B cell (primary cell): ENCODE data around the gene ERVMER34-1. TPM values are rescaled to one million over a fixed set of nuclear protein-coding genes. Genes with fewer than 3 reads are reported as not detected.

Experiments used
- ATAC-seq: fragments of 200-7000 bp; cut with Tn5 transposase; one replicate; pipeline ENCODE4 v1.10.0; 2021; ENCODE audit warnings: low read depth, mild to moderate bottlenecking, moderate number of reproducible peaks, moderate library complexity
- CTCF ChIA-PET: fragments of 350-600 bp; sonication (Branson Sonifier 250); formaldehyde crosslinking; loops from one replicate; lab custom pipeline; 2021; ENCODE audit warnings: antibody characterized with exemption, inconsistent platforms; lab: Charles Lee
- POLR2A ChIA-PET: fragments of 350-600 bp; sonication (Branson Sonifier 250); formaldehyde crosslinking; loops from one replicate; lab custom pipeline; 2021; ENCODE audit warnings: antibody characterized with exemption; lab: Charles Lee
- DNase-seq: peaks from one replicate; pipeline ENCODE4 v3.0.0; 2013
- H2AFZ ChIP-seq: 2 replicates; pipeline ENCODE4 v1.6.1; 2012; ENCODE audit warnings: mild to moderate bottlenecking, low read depth, low read length; ENCODE audit not compliant: insufficient read depth, poor library complexity, severe bottlenecking
- H3K27ac ChIP-seq, 2 donors: 1 replicate in 1 of 2; 2 replicates in 1 of 2; pipeline ENCODE4 v1.5.1; 2012 to 2013; ENCODE audit warnings: low read length in 2 of 2, mild to moderate bottlenecking in 2 of 2, moderate library complexity in 1 of 2
- H3K27me3 ChIP-seq, 4 experiments: fragments of 200-600 bp in 1 of 4; sonication (generic) in 1 of 4; replicated peaks in 1 of 4; 1 replicate in 2 of 4; 2 replicates in 2 of 4; pipeline versions ENCODE4 v1.6.1 to v1.7.0; 2013 to 2016; ENCODE audit warnings: low read length in 3 of 4, mild to moderate bottlenecking in 2 of 4, mixed read lengths in 1 of 4, moderate library complexity in 1 of 4; ENCODE audit not compliant: insufficient read depth in 4 of 4, control insufficient read depth in 3 of 4; ENCODE audit errors: control extremely low read depth in 1 of 4
- H3K36me3 ChIP-seq, 2 experiments: replicated peaks in 1 of 2; 1 replicate in 1 of 2; 2 replicates in 1 of 2; pipeline versions ENCODE4 v1.6.1 to v1.7.1; 2013; ENCODE audit warnings: low read length in 1 of 2; ENCODE audit not compliant: insufficient read depth in 2 of 2, control insufficient read depth in 1 of 2; ENCODE audit errors: control extremely low read depth in 1 of 2, extremely low read depth in 1 of 2
- H3K4me1 ChIP-seq, 2 donors: fragments of 200-600 bp in 1 of 2; sonication (generic) in 1 of 2; 1 replicate in 1 of 2; 2 replicates in 1 of 2; pipeline versions ENCODE4 v1.5.1 to v1.6.1; 2013 to 2017; ENCODE audit warnings: low read length in 2 of 2; ENCODE audit not compliant: control insufficient read depth in 2 of 2, insufficient read depth in 2 of 2
- H3K4me2 ChIP-seq: replicated peaks from 2 replicates; pipeline ENCODE3; 2012; ENCODE audit warnings: mild to moderate bottlenecking, low read depth, low read length; ENCODE audit not compliant: poor library complexity, severe bottlenecking
- H3K4me3 ChIP-seq, 5 experiments: fragments of 200-600 bp in 1 of 5; sonication (generic) in 1 of 5; 1 replicate in 3 of 5; 2 replicates in 2 of 5; pipeline versions ENCODE4 v1.5.1 to v1.7.0; 2011 to 2016; ENCODE audit warnings: low read length in 4 of 5, mild to moderate bottlenecking in 4 of 5, low read depth in 2 of 5, control low read depth in 1 of 5, moderate library complexity in 1 of 5; ENCODE audit not compliant: insufficient read depth in 1 of 5; ENCODE audit errors: control extremely low read depth in 1 of 5, extremely low read depth in 1 of 5
- H3K79me2 ChIP-seq: fragments of 200-600 bp; sonication (generic); one replicate; pipeline ENCODE4 v1.6.0; 2016; ENCODE audit warnings: low read length; ENCODE audit not compliant: control insufficient read depth, insufficient read depth
- H3K9ac ChIP-seq: fragments of 200-600 bp; sonication (generic); 2 replicates; pipeline ENCODE4 v1.6.1; 2017; ENCODE audit warnings: mild to moderate bottlenecking, low read length, moderate library complexity
- H3K9me3 ChIP-seq, 3 donors: one replicate each; pipeline versions ENCODE4 v1.6.1 to v1.7.1; 2013; ENCODE audit warnings: low read length in 2 of 3; ENCODE audit not compliant: control insufficient read depth in 2 of 3, insufficient read depth in 1 of 3; ENCODE audit errors: control extremely low read depth in 1 of 3
- H4K20me1 ChIP-seq: 2 replicates; pipeline ENCODE4 v1.6.0; 2012; ENCODE audit warnings: mild to moderate bottlenecking, low read length; ENCODE audit not compliant: insufficient read depth, control insufficient read depth, poor library complexity, severe bottlenecking
- H3K27ac Mint-ChIP-seq: one replicate; pipeline ENCODE4 v1.8.0; 2021; ENCODE audit warnings: mixed read lengths
- H3K27me3 Mint-ChIP-seq: one replicate; pipeline ENCODE4 v1.8.0; 2021; ENCODE audit warnings: mixed read lengths
- H3K4me1 Mint-ChIP-seq: one replicate; pipeline ENCODE4 v1.8.0; 2021; ENCODE audit warnings: mixed read lengths
- H3K4me3 Mint-ChIP-seq: one replicate; pipeline ENCODE4 v1.8.0; 2021; ENCODE audit warnings: mixed read lengths
- H3K9me3 Mint-ChIP-seq: one replicate; pipeline ENCODE4 v1.8.0; 2022; ENCODE audit warnings: mixed read lengths; ENCODE audit not compliant: insufficient read depth
- CTCF ChIP-seq: fragments of 200-600 bp; IDR thresholded peaks from one replicate; pipeline ENCODE4 v1.8.0; 2022; ENCODE audit warnings: antibody characterized with exemption, mild to moderate bottlenecking
- EZH2 ChIP-seq: IDR thresholded peaks from 2 replicates; pipeline ENCODE4 v1.6.1; 2012; ENCODE audit warnings: borderline replicate concordance, low read depth, mild to moderate bottlenecking, moderate library complexity, low read length; ENCODE audit not compliant: insufficient read depth, poor library complexity, severe bottlenecking
- WGBS: methylation state at CpG from one replicate; pipeline ENCODE4 v1.1.5; 2013; ENCODE audit warnings: missing lambda C conversion rate; ENCODE audit not compliant: insufficient coverage; 5-methylcytosine and 5-hydroxymethylcytosine counted together
- intact Hi-C: fragments of 100-400 bp; cut with micrococcal nuclease; formaldehyde crosslinking; loops from one replicate; pipeline ENCODE4 v1.10.0; 2022
- polyA plus RNA-seq: library from polyadenylated mRNA; depleted of rRNA; stranded (reverse); fragments of >200 nt; gene quantifications from 2 replicates; pipeline ENCODE4 v1.2.3, GENCODE V29; 2012
- total RNA-seq, 2 donors: library from RNA; stranded (reverse); fragments of 120-200 nt in 1 of 2; gene quantifications; 1 replicate in 1 of 2; 2 replicates in 1 of 2; pipeline versions ENCODE4 v1.2.3 to v1.2.4, GENCODE V29; 2013 to 2022

The ERVMER34-1 gene
- total and polyA plus RNA-seq, 2 donors (not counting 1 experiment from before 2014, with no cell fraction given): not detected

GRCh38 chr4:52789774-52790173 is 38.5 kb upstream of the ERVMER34-1 start:
- ChIA-PET CTCF (no interaction called here), POLR2A (interaction anchor here (0.6 kb wide), 1 partner anchor 477 kb away, joined by 3 read pairs; no protein-coding TSS in a partner anchor)
- Mint-ChIP-seq H3K9me3 (no peaks in the 10 kb centered on the region), H3K4me1 (no peaks in the 10 kb centered on the region), H3K27ac (no peak overlapping the region), H3K4me3 (no peak overlapping the region), H3K27me3 (peaks cover 10% of the 10 kb centered on the region)
- H3K4me2 ChIP-seq: no peak overlapping the region
- ATAC-seq (no peak), DNase-seq (no peak)
- H3K9me3 ChIP-seq: no peaks in the 10 kb centered on the region
- no peak overlapping the region for H3K4me3 ChIP-seq
- H3K36me3 ChIP-seq: no peaks in the 10 kb centered on the region
- no peaks in the 10 kb centered on the region for H3K4me1 ChIP-seq
- WGBS: 91% methylated on average over 4 of the region's 6 CpGs
- H4K20me1 ChIP-seq: no peaks in the 10 kb centered on the region
- TF ChIP-seq CTCF (no peak), EZH2 (no peak)
- intact Hi-C loops: no loop called here
- H3K79me2 ChIP-seq: no peaks in the 10 kb centered on the region
- no peaks in the 10 kb centered on the region for H3K27me3 ChIP-seq
- H2AFZ ChIP-seq: no peak overlapping the region
- H3K9ac ChIP-seq: no peak overlapping the region
- no peak overlapping the region for H3K27ac ChIP-seq

- Mint-ChIP-seq H3K27me3 (peaks cover 10% of the 10 kb centered on the region), H3K4me3 (no peak overlapping the region), H3K27ac (no peak overlapping the region), H3K9me3 (no peaks in the 10 kb centered on the region), H3K4me1 (no peaks in the 10 kb centered on the region)
- no peaks in the 10 kb centered on the region for H3K79me2 ChIP-seq
- no peak overlapping the region for H3K4me2 ChIP-seq
- no peaks in the 10 kb centered on the region for H3K4me1 ChIP-seq
- H3K9me3 ChIP-seq: no peaks in the 10 kb centered on the region
- no peak overlapping the region for H3K4me3 ChIP-seq
- TF ChIP-seq CTCF (no peak), EZH2 (no peak)
- H4K20me1 ChIP-seq: no peaks in the 10 kb centered on the region
- no peak for DNase-seq
- H3K27ac ChIP-seq: no peak overlapping the region
- WGBS: 93% methylated on average over 5 of the region's 6 CpGs
- ChIA-PET POLR2A (no interaction called here), CTCF (no interaction called here)
- no peak overlapping the region for H3K9ac ChIP-seq
- H3K27me3 ChIP-seq: no peaks in the 10 kb centered on the region
- no peaks in the 10 kb centered on the region for H3K36me3 ChIP-seq
- H2AFZ ChIP-seq: no peak overlapping the region
- ATAC-seq: no peak
- intact Hi-C loops: no loop called here
These were observed 37.6 kb upstream of the ERVMER34-1 start for GRCh38 chr4:52788806-52789205.
